Thyroid gland (tissue), 4 donors: ENCODE results near the gene FCHSD2. TPM values are rescaled to one million over a fixed set of nuclear protein-coding genes. Genes with fewer than 3 reads are reported as not detected.

Experiments
- DNase-seq, 2 donors: peaks; one replicate each; pipeline ENCODE4 v3.0.0-alpha.2; 2019
- H3K27ac ChIP-seq, 3 donors: fragments of 200-600 bp; sonication (generic); 1 replicate in 2 of 3; 2 replicates in 1 of 3; pipeline ENCODE4 v1.5.1; 2016 to 2019; ENCODE audit warnings: mild to moderate bottlenecking in 1 of 3, moderate library complexity in 1 of 3
- H3K27me3 ChIP-seq: fragments of 200-600 bp; sonication (generic); one replicate; pipeline ENCODE4 v1.5.1; 2019
- H3K36me3 ChIP-seq, 2 donors: fragments of 200-600 bp; sonication (generic); one replicate each; pipeline ENCODE4 v1.5.1; 2016 to 2019
- H3K4me1 ChIP-seq, 2 donors: fragments of 200-600 bp; sonication (generic); one replicate each; pipeline ENCODE4 v1.5.1; 2017 to 2019
- H3K4me3 ChIP-seq, 3 donors: fragments of 200-600 bp; sonication (generic); replicated peaks in 1 of 3; 1 replicate in 2 of 3; 2 replicates in 1 of 3; pipeline ENCODE4 v1.5.1; 2016; ENCODE audit warnings: mild to moderate bottlenecking in 1 of 3
- H3K9me3 ChIP-seq: fragments of 200-600 bp; sonication (generic); one replicate; pipeline ENCODE4 v1.5.1; 2017
- CTCF ChIP-seq, 6 experiments: fragments of 200-600 bp in 3 of 6; fragments of 450-650 bp in 3 of 6; sonication (generic) in 3 of 6; IDR thresholded peaks; one replicate each; pipeline ENCODE4 v1.5.1; 2016 to 2019; ENCODE audit warnings: antibody characterized with exemption in 6 of 6, mild to moderate bottlenecking in 2 of 6, inconsistent platforms in 1 of 6, moderate library complexity in 1 of 6
- POLR2A ChIP-seq, 2 donors: fragments of 450-650 bp; IDR thresholded peaks; one replicate each; pipeline ENCODE4 v1.6.1; 2017; ENCODE audit warnings: antibody characterized with exemption in 2 of 2, mild to moderate bottlenecking in 2 of 2, moderate library complexity in 1 of 2
- WGBS, 2 donors: methylation state at CpG; one replicate each; pipeline ENCODE4 v1.1.5; 2017; 5-methylcytosine and 5-hydroxymethylcytosine counted together
- intact Hi-C: fragments of 100-400 bp; cut with DNase I; formaldehyde crosslinking; loops from one replicate; pipeline ENCODE4 v1.15.1; 2023
- total RNA-seq, 4 donors: library from RNA; depleted of rRNA; stranded (reverse); fragments of >200 nt; gene quantifications; one replicate each; pipeline ENCODE4 v1.2.3, GENCODE V29; 2016

The FCHSD2 gene
- total RNA-seq, 4 donors from 2014 or later = 13.5 to 21.7 (median 16.9) TPM

GRCh38 chr11:73152861-73153483 lies 10.9 kb upstream of the FCHSD2 start:
- intact Hi-C loops = no loop called here
- H3K27ac ChIP-seq = peak overlapping the region; percentile 8 to 29 (median 22)
- H3K36me3 ChIP-seq = no peaks in the 10 kb centered on the region
- H3K27me3 ChIP-seq = no peaks in the 10 kb centered on the region
- no peaks in the 10 kb centered on the region for H3K9me3 ChIP-seq
- no peak overlapping the region for H3K4me3 ChIP-seq
- peak; percentile 26 to 32 for DNase-seq
- H3K4me1 ChIP-seq = peaks cover 15 to 32% of the 10 kb centered on the region in 2 donors
- 73 to 76% methylated on average over 6 of the region's 6 CpGs for WGBS, 2 donors
- no peak for TF ChIP-seq CTCF (IDR thresholded peaks at IDR 0.05)
- TF ChIP-seq POLR2A (IDR thresholded peaks at IDR 0.05) = no peak

DNA sequence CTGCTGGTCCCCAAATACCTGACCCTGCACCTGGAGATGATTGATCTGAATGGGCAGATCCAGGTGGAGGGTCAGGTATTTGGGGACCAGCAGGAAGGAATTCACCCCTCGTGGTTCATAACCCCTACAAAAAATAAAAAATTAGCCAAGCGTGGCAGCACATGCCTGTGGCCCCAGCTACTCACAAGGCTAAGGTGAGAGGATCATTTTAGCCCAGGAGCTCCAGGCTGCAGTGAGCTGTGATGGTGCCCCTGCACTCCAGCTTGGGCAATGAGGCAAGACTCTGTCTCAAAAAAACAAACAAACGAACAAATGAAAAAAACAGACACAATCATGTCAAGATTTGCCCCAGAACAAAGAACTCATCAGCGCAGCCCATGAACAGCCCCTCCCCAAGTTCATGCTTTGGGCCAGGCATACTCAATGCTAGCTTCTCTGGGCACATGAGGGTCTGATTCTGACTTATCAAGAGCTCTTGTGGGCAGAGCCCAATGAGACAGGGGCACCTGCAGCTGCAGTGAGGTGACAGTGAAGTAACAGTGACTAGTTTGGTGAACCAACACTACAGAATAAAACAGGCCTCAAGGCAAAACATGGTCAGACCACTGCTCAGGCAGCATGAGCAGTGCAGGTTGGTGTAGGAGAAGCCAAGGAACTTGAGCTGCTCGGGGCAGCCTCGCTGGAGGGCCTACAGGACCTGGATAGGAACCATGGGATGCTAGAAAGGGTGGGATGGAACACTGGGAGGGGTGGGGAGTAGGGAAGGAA lies 10.2 kb upstream of the FCHSD2 start:
- intact Hi-C loops = no loop called here
- Histone ChIP-seq H3K9me3 (no peaks in the 10 kb centered on the region), H3K27me3 (no peaks in the 10 kb centered on the region), H3K36me3 (no peaks in the 10 kb centered on the region), H3K27ac (peak overlapping the region; percentile 29 to 41 (median 31)), H3K4me3 (no peak overlapping the region), H3K4me1 (peaks cover 22 to 32% of the 10 kb centered on the region in 2 donors)
- 46% methylated on average over 6 of the region's 6 CpGs for WGBS, 2 donors
- TF ChIP-seq CTCF (IDR thresholded peaks at IDR 0.05) (no peak), POLR2A (IDR thresholded peaks at IDR 0.05) (no peak)
- DNase-seq = peak; percentile 48 to 67

- H3K9me3 ChIP-seq = no peaks in the 10 kb centered on the region
- H3K27ac ChIP-seq = peak overlapping the region in 1 of 3 donors; percentile 41
- H3K36me3 ChIP-seq = no peaks in the 10 kb centered on the region
- H3K4me3 ChIP-seq = no peak overlapping the region
- no peaks in the 10 kb centered on the region for H3K27me3 ChIP-seq
- WGBS, 2 donors = 89 to 99% methylated on average over 6 of the region's 6 CpGs
- intact Hi-C loops = no loop called here
- peaks cover 26 to 40% of the 10 kb centered on the region in 2 donors for H3K4me1 ChIP-seq
- DNase-seq = no peak
- TF ChIP-seq POLR2A (IDR thresholded peaks at IDR 0.05) (no peak), CTCF (IDR thresholded peaks at IDR 0.05) (no peak)
Observed at GRCh38 chr11:73151416-73151815, 9.3 kb upstream of the FCHSD2 start.

DNA sequence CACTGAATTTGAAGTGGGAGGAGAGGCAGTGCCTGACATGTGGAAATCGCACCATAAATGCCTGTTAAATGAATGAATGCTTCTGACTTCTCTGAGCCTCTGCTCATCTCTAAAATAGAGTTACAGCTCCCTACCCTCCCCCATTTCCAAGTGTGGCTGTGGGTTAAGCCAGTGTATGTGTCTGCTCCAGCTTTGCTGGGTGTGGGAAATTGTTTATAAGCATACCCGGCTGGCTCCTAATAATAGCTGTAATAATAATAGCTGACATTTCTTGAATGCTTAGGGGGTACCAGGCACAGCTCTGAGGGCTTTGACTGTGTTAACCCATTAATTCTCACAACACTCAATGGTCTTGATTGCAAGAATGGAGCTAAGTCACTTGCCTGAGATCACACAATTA lies 7.0 kb upstream of the FCHSD2 start:
- no peak overlapping the region for H3K4me3 ChIP-seq

More for the DNA sequence above, 7.0 kb upstream of the FCHSD2 start:
- H3K9me3 ChIP-seq = no peaks in the 10 kb centered on the region
- no peak for DNase-seq
- intact Hi-C loops = no loop called here
- no peaks in the 10 kb centered on the region for H3K27me3 ChIP-seq
- no peak overlapping the region for H3K27ac ChIP-seq
- TF ChIP-seq POLR2A (IDR thresholded peaks at IDR 0.05) (no peak), CTCF (IDR thresholded peaks at IDR 0.05) (no peak)
- peaks cover 27 to 45% of the 10 kb centered on the region in 2 donors for H3K4me1 ChIP-seq
- H3K36me3 ChIP-seq = no peaks in the 10 kb centered on the region
- 63 to 76% methylated on average over 2 of the region's 2 CpGs for WGBS, 2 donors
